K562 (cell line): ENCODE results near the gene TRPM4. TPM values are rescaled to one million over a fixed set of nuclear protein-coding genes. Genes with fewer than 3 reads are reported as not detected.
A peak's percentile ranks its signal among the peaks of the same experiment; 100 is the strongest.

ENCODE experiments used
- CBX2 ChIP-seq: fragments of 200-600 bp; sonication (generic); IDR thresholded peaks from one replicate; pipeline ENCODE4 v1.6.1; 2012; ENCODE audit warnings: mild to moderate bottlenecking, low read length, inconsistent platforms; ENCODE audit not compliant: insufficient read depth, poor library complexity, severe bottlenecking
- CBX8 ChIP-seq: fragments of 200-600 bp; sonication (generic); IDR thresholded peaks from 2 replicates; pipeline ENCODE4 v1.6.1; 2012; ENCODE audit warnings: borderline replicate concordance, mixed run types, low read depth, mild to moderate bottlenecking, moderate library complexity, mixed read lengths, low read length, control low read depth, inconsistent platforms; ENCODE audit not compliant: poor library complexity, severe bottlenecking; ENCODE audit errors: extremely low read depth
- E2F5 ChIP-seq: sonication (generic); formaldehyde crosslinking; IDR thresholded peaks from 2 replicates; pipeline ENCODE4 v1.8.0; 2022; ENCODE audit warnings: mild to moderate bottlenecking, missing genetic modification reagents
- JUND ChIP-seq, 2 experiments: IDR thresholded peaks; 2 replicates in 1 of 2; 3 replicates in 1 of 2; pipeline ENCODE4 v1.6.1; 2011; ENCODE audit warnings: borderline replicate concordance in 2 of 2, low read depth in 2 of 2, low read length in 2 of 2, improper control_type of control experiment in 1 of 2, missing biosample characterization in 1 of 2, missing genetic modification characterization in 1 of 2, missing genetic modification reagents in 1 of 2
- KDM1A ChIP-seq, 2 experiments: fragments of 450-650 bp; IDR thresholded peaks; 2 replicates each; pipeline ENCODE4 v1.6.1; 2016; ENCODE audit warnings: mild to moderate bottlenecking in 2 of 2
- MEF2D ChIP-seq: conservative IDR thresholded peaks from 2 replicates; pipeline ENCODE4 v1.6.1; 2016; ENCODE audit warnings: low read depth, missing genetic modification characterization, missing compliant biosample characterization
- NFIX ChIP-seq: fragments of 250-450 bp; sonication (Bioruptor Pico); IDR thresholded peaks from 2 replicates; pipeline ENCODE4 v1.4.0; 2020; ENCODE audit warnings: low read depth, mild to moderate bottlenecking, moderate library complexity
- RBFOX2 ChIP-seq: fragments of 200-400 bp; formaldehyde crosslinking; IDR thresholded peaks from 2 replicates; pipeline ENCODE4 v1.6.1; 2017; ENCODE audit warnings: low read depth, mild to moderate bottlenecking, low read length, moderate library complexity
- TEAD1 ChIP-seq, 2 experiments: fragments of 450-650 bp in 1 of 2; sonication (generic) in 1 of 2; formaldehyde crosslinking; IDR thresholded peaks; 2 replicates each; pipeline versions ENCODE4 v1.4.0 to v1.8.0; 2020 to 2022; ENCODE audit warnings: mild to moderate bottlenecking in 2 of 2, missing genetic modification reagents in 1 of 2
- ZNF311 ChIP-seq: fragments of 250-450 bp; sonication (Bioruptor Pico); IDR thresholded peaks from 2 replicates; pipeline ENCODE4 v1.4.0; 2020; ENCODE audit warnings: mild to moderate bottlenecking, moderate library complexity
- ZNF324 ChIP-seq: fragments of 250-450 bp; sonication (Bioruptor Pico); IDR thresholded peaks from 2 replicates; pipeline ENCODE4 v1.4.0; 2020; ENCODE audit warnings: mild to moderate bottlenecking
- ZSCAN29 ChIP-seq: fragments of 450-650 bp; IDR thresholded peaks from 2 replicates; pipeline ENCODE4 v1.6.1; 2017
- polyA plus RNA-seq, 8 experiments: library from polyadenylated mRNA; depleted of rRNA in 4 of 8; stranded (reverse) in 5 of 8; unstranded in 3 of 8; fragments of >200 nt; fragmentation: Nextera tagmentation in 2 of 8; fragmentation: Illumina TruSeq in 1 of 8; extraction: Ambion mirVana in 2 of 8; extraction: Trizol in 1 of 8; gene quantifications; 2 replicates each; pipeline versions ENCODE4 v1.2.1 to v1.2.3, GENCODE V29; 2011 to 2014; ENCODE audit warnings: inconsistent platforms in 1 of 8, missing spikeins in 1 of 8
- total RNA-seq, 7 experiments: library from RNA; depleted of rRNA in 6 of 7; stranded (reverse); fragments of >200 nt in 6 of 7; fragmentation: Illumina TruSeq in 2 of 7; extraction: Trizol in 2 of 7; gene quantifications; 2 replicates each; pipeline versions ENCODE4 v1.2.1 to v1.2.3, GENCODE V29; 2011 to 2021; ENCODE audit warnings: low replicate concordance in 1 of 7
- TF ChIP-seq, protein P1 (sequence below), 2 experiments: fragments of 450-650 bp; formaldehyde crosslinking in 1 of 2; IDR thresholded peaks; 2 replicates each; pipeline versions ENCODE4 v1.4.0 to v1.6.1; 2014 to 2020; ENCODE audit warnings: mild to moderate bottlenecking in 2 of 2, borderline replicate concordance in 1 of 2, low read depth in 1 of 2

Gene TRPM4
- total and polyA plus RNA-seq, 9 of the 15 experiments (the other 6 are each of a cell fraction or from before 2014, with no cell fraction given): 6.5 to 45.4 (median 15.2) TPM

DNA sequence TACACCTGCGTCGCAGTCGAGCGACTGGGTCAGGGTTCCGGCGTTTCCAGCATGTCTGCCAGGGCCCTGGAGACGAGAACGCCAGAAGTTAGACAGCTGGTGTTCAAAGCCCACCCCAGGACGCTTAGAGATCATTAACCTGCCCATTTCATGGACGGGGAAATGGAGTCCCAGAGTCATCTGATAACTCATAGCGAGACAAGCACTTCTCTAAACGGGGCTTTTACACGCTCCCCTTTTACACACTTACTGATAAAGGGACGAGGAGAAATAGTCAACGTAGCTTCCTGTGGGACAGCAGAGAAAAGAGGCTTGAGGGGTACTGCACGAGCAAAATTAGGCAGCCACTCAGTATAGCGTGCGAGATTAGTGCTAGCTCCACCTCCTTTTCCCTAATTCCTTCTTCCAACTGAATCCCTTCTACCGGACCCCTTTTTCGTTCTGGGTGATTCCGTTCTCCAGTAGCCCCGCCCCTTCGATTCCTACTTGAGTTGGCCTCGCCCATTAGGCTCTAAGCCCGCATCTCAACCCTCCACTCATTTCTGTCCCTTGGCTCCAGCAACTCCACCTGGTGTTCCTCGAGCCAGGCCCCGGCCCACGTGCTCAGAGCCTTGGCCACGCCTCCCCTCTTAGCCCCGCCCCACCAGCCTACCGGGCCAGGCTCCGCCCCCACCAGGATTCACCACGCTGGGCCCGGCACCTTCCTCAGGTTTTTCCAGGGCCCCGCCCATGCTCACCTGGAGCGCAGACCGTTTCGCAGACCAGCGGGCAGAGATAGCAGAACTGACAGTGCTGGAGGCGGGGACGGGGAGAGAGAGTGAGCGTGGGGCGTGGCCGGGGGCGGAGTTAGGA, 6.1 kb upstream of the TRPM4 start (continued):
- TF ChIP-seq ZSCAN29: peak; percentile 56; the same call in 1 of the 2 replicates
- peak; percentile 76 to 88 for TF ChIP-seq KDM1A (IDR thresholded peaks at IDR 0.05)
- TF ChIP-seq RBFOX2: peak; percentile 57
- TF ChIP-seq CBX8: no peak
- peak; percentile 62 for TF ChIP-seq JUND (IDR thresholded peaks at IDR 0.05; ENCODE audit: borderline replicate concordance, low read depth, low read length)
- TF ChIP-seq JUND (tag; IDR thresholded peaks at IDR 0.05; ENCODE audit: borderline replicate concordance, low read depth, low read length): peak; percentile 10; the same call in 1 of the 3 replicates
- TF ChIP-seq MEF2D (tag): 0 out of 2 replicates have a peak, but pooled peaks have one; percentile 31
- no peak for TF ChIP-seq CBX2
- TF ChIP-seq ZNF311 (CRISPR knock-in tag): no peak
- TF ChIP-seq NFIX (CRISPR knock-in tag): no peak
- TF ChIP-seq ZNF324 (CRISPR knock-in tag): no peak
- TF ChIP-seq TEAD1 (CRISPR knock-in tag; IDR thresholded peaks at IDR 0.05): 0 out of 4 replicates have a peak, but pooled peaks of 1 of the 2 experiments have one; percentile 7
- TF ChIP-seq, protein P1, sequence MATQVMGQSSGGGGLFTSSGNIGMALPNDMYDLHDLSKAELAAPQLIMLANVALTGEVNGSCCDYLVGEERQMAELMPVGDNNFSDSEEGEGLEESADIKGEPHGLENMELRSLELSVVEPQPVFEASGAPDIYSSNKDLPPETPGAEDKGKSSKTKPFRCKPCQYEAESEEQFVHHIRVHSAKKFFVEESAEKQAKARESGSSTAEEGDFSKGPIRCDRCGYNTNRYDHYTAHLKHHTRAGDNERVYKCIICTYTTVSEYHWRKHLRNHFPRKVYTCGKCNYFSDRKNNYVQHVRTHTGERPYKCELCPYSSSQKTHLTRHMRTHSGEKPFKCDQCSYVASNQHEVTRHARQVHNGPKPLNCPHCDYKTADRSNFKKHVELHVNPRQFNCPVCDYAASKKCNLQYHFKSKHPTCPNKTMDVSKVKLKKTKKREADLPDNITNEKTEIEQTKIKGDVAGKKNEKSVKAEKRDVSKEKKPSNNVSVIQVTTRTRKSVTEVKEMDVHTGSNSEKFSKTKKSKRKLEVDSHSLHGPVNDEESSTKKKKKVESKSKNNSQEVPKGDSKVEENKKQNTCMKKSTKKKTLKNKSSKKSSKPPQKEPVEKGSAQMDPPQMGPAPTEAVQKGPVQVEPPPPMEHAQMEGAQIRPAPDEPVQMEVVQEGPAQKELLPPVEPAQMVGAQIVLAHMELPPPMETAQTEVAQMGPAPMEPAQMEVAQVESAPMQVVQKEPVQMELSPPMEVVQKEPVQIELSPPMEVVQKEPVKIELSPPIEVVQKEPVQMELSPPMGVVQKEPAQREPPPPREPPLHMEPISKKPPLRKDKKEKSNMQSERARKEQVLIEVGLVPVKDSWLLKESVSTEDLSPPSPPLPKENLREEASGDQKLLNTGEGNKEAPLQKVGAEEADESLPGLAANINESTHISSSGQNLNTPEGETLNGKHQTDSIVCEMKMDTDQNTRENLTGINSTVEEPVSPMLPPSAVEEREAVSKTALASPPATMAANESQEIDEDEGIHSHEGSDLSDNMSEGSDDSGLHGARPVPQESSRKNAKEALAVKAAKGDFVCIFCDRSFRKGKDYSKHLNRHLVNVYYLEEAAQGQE (IDR thresholded peaks at IDR 0.05; ENCODE audit: borderline replicate concordance): peak; percentile 42
- TF ChIP-seq, protein P1 (CRISPR knock-in tag; IDR thresholded peaks at IDR 0.05; ENCODE audit: low read depth): no peak
- TF ChIP-seq E2F5: no peak
